Adipose tissue (tissue), 3 donors: ENCODE measurements around the gene LYL1. TPM values are rescaled to one million over a fixed set of nuclear protein-coding genes. Genes with fewer than 3 reads are reported as not detected.

Experiments
- H3K27ac ChIP-seq: one replicate; pipeline ENCODE4 v1.5.1; 2013; ENCODE audit warnings: low read depth, low read length
- WGBS, 3 donors: extraction: QIAGEN DNeasy Blood & Tissue Kit; methylation state at CpG; one replicate each; pipeline ENCODE4 v1.1.7; 2013; 5-methylcytosine and 5-hydroxymethylcytosine counted together
- polyA plus RNA-seq, 3 donors: library from polyadenylated mRNA; stranded (reverse); fragments of 200-250 nt; gene quantifications; one replicate each; pipeline ENCODE4 v1.2.3, GENCODE V29; 2013
- donor health status: healthy with polysubstance abuse.
- donor health status: Bipolar disorder and iron deficiency.
- donor health status: healthy.

Gene LYL1
- polyA plus RNA-seq, 3 donors, result 1.9 to 10.3 (median 7.9) TPM

GRCh38 chr19:13086341-13086740, 16.3 kb downstream of the LYL1 start:
- no peak overlapping the region for H3K27ac ChIP-seq
- WGBS, 3 donors, result 79 to 95% (median 87%) methylated on average over 2 of the region's 2 CpGs

GRCh38 chr19:13085666-13086065, 17.0 kb downstream of the LYL1 start:
- no peak overlapping the region for H3K27ac ChIP-seq
- 41 to 58% (median 42%) methylated on average over 7 of the region's 7 CpGs for WGBS, 3 donors

GRCh38 chr19:13083627-13084026, 19.0 kb downstream of the LYL1 start:
- H3K27ac ChIP-seq, result no peak overlapping the region
- 89 to 92% (median 92%) methylated on average over 9 of the region's 9 CpGs for WGBS, 3 donors

DNA sequence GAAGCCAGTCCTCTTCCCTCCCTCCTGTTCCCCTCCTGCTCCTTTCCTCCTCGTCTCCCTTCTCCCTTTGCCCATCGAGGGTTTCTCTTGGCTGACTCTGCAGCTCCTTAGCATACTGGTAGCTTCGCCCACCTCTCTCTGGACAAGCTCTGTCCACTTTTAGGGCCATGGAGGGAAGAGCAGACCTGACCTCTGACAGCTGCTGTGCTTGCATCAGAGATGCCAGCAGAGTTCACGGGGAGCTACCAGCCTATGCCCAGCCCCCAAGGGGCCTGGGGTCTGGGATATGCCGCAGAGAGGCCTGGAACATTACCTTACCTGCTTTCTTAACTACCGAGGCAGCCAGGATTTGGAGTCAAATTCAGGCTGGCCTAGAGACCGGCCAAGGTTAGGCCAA, 19.7 kb downstream of the LYL1 start:
- WGBS, 3 donors, result 68 to 83% (median 79%) methylated on average over 6 to 7 of the region's 7 CpGs
- no peak overlapping the region for H3K27ac ChIP-seq

DNA sequence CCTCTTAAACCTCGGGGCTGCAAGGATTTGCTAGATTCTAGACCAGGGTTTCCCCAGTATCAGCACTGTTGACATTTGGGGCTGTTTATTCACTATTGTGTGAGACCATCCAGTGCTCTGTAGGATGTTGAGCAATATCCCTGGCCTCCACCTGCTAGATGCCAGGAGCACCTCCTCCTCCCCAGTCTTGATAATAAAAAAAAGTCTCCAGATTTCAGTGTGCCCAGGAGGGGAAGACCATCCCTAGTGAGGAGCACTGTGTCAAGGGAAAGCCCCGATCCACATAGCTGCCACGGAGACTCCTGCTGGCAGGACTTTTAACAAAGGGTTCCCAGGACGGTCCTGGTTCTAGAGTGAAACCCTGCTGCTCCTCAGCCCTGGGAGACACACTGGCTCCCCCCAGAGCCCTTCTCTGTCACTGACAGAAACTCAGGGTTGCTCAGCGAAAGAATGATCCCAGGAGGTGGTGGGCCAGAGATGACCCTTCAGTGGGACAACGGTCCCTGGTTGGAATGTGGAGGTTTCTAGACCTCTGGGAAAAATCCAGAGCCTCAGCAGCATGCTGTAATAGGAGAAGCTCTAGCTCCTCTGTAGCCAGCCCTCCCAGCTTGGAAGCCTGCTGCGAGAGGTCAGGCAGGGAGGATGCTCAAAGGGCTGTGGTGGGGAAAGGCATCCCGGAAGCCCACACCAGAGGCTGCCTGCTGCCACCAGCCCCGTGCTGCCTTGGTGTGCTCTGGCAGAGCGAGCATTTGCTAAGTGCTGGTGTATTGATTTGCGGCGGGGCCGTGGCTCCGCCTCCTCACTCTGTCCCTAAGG, 20.3 kb downstream of the LYL1 start:
- H3K27ac ChIP-seq, result no peak overlapping the region
- WGBS, 3 donors, result 54 to 68% (median 57%) methylated on average over 11 to 14 of the region's 14 CpGs

DNA sequence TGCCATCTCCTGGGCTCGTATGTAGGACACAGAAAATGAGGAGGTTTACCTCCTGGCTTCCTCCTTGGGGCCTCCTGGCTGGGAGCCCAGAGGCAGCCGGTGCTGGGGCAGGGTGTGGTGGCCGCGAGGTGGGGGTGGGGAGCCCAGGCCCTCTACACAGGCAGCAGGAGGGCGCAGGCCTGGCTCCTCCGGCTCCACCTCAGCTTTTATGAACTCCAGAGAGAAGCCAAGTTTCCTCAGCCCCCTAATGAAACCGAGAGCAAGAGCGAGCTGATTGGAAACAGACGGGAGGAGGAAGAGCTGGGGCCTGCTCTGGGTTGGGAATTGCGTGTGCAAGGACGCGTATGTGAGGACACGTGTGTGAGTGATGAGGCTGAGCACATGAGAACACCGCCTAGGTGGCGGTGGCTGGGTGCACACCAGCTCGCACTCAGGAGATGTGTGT, 23.1 kb downstream of the LYL1 start:
- 31 to 69% (median 31%) methylated on average over 16 of the region's 16 CpGs for WGBS, 3 donors
- no peak overlapping the region for H3K27ac ChIP-seq

- 36 to 78% (median 43%) methylated on average over 11 to 12 of the region's 12 CpGs for WGBS, 3 donors
Observed at GRCh38 chr19:13078897-13079541, 23.6 kb downstream of the LYL1 start.

GRCh38 chr19:13078381-13078780, 24.3 kb downstream of the LYL1 start:
- no peak overlapping the region for H3K27ac ChIP-seq
- WGBS, 3 donors, result 69 to 83% (median 81%) methylated on average over 7 to 10 of the region's 10 CpGs

More at GRCh38 chr19:13078897-13079541, 23.6 kb downstream of the LYL1 start:
- H3K27ac ChIP-seq, result no peak overlapping the region

- 57 to 71% (median 67%) methylated on average over 11 of the region's 11 CpGs for WGBS, 3 donors
- no peak overlapping the region for H3K27ac ChIP-seq
Observed at GRCh38 chr19:13077240-13077639, 25.4 kb downstream of the LYL1 start.

GRCh38 chr19:13076787-13077186, 25.9 kb downstream of the LYL1 start:
- no peak overlapping the region for H3K27ac ChIP-seq
- 50 to 70% (median 55%) methylated on average over 5 to 6 of the region's 6 CpGs for WGBS, 3 donors

DNA sequence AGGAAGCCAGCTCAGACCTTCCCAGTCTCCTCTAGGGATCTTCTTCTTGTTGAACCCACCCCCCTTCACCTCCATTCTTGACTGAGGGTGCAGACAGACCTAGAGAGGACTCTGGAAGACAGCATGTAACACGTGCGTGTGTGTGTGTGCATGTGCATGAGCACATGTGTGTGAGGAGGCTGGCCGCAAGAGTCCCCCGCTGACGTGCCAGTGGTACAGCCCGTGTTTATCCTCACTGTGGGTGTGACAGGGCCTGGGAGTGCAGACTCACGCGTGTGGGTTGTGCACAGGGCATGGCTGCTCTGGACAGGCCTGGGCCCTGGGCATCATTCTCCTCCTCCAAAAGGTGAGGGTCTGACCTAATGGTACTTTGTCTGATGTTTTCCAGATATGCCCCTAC, 26.3 kb downstream of the LYL1 start:
- H3K27ac ChIP-seq, result no peak overlapping the region
- WGBS, 3 donors, result 54 to 83% (median 72%) methylated on average over 8 of the region's 8 CpGs

GRCh38 chr19:13074378-13074777, 28.3 kb downstream of the LYL1 start:
- 64 to 96% (median 66%) methylated on average over 4 of the region's 4 CpGs for WGBS, 3 donors
- no peak overlapping the region for H3K27ac ChIP-seq

DNA sequence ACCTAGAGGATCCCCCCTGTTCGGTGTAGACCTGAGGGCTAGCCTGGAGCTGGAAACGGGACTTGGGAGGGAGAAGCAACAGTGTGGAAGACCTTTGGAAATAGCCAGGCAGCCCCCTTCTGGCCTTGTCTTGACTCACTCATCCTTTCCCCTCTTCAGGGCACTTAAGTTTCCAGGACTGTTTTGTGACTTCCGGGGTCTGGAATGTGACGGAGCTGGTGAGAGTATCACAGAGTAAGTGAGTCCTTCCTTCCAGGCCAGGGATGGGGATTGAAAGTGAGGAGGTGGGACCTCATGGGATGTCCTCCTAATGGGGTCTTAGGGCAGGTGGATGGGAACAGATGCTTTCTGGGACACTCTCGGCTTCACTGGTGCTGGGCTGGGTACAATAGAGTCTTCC, 29.4 kb downstream of the LYL1 start:
- 90 to 92% (median 91%) methylated on average over 5 of the region's 5 CpGs for WGBS, 3 donors
- no peak overlapping the region for H3K27ac ChIP-seq

GRCh38 chr19:13072188-13072908, 30.3 kb downstream of the LYL1 start:
- WGBS, 3 donors, result 87 to 89% (median 88%) methylated on average over 7 to 9 of the region's 9 CpGs
- no peak overlapping the region for H3K27ac ChIP-seq

GRCh38 chr19:13071444-13072187, 31.0 kb downstream of the LYL1 start:
- no peak overlapping the region for H3K27ac ChIP-seq
- 65 to 73% (median 69%) methylated on average over 9 of the region's 9 CpGs for WGBS, 3 donors

DNA sequence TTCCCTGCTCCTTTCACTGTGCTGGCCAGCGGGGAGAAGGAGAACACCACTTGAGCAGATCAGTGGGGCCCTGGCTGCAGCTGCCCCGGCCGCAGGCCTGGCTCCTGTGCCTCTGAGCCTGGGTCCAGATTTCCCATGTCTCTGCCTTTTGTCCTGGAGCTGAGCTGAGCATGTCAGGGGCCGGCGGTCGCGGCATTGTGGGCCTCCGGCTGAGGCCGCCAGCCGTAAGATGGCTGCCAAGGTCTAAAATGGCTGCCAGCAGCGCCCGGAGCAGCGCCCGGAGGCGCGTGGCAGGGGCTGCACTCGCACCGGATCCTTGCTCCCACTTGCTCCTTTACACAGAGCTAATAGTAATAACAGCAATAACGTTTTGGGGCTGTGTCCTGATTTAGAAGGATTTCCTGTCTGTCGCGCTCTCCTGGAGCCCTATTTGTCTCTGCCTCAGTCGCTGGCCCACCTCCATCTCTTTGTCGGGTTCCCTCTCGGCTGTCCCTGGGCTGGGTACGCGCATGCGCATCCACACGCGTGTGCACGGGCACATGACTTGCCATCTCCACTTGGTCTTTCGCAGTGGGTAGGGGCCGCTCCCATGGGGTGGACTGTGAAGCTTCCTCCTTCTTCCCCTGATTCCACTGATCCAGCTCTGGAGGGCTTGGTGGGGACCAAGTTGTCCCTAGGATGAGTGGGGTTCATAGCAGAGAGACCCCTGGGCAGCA, 32.1 kb downstream of the LYL1 start:
- H3K27ac ChIP-seq, result no peak overlapping the region
- 85 to 90% (median 87%) methylated on average over 32 of the region's 32 CpGs for WGBS, 3 donors

DNA sequence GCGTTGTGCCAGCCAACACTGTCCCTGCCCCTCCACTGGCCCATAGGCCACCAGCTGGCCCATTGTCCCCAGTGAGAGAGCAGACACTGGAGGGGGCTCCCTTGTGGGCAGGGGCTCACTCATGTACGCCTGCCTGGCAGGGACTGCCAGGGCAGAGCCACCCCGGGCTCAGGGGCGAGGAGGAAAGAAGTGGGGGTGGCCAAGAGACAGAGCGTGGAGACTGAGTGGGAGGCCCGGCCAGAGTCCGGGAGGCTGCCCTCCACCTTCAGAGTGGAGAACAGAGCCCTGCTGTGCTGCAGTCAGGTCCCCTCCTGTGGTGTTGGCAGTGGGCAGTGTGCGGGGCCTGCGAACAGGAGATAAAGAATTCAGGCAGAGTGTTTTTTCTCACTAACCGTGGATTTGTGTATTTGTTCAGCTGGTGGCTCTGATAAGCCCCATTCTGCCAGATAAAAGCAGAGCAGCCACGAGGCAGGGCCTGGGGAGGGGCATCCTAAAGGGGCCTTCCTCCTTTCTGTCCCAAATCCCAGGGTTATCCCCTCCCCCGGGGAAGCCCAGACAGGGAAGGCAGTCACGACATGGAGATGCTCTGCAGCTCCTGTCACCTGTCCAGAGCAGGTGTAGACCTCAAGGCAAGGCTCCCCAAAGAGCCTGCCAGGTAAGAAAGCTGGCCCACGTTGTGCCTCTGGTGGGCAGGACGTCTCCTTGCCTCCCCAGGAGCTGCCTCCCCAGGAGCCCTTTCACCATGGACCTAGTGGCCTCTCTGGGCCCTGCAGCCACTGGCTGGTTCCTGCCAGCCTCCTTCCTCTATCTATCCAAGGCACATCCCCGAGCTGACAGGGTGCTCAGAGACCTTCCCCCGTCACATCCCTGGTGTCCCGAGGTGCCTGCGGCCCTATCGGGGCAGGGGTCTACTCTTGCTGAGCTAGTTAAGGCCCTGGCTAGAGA, 33.0 kb downstream of the LYL1 start:
- 37 to 57% (median 57%) methylated on average over 20 of the region's 20 CpGs for WGBS, 3 donors
- H3K27ac ChIP-seq, result no peak overlapping the region
